Suprapubic skin (tissue), 3 donors: ENCODE results near the gene CORO2A.

Experiments used
- POLR2A ChIP-seq, 2 donors: fragments of 450-650 bp; IDR thresholded peaks; one replicate each; pipeline ENCODE4 v1.6.1; 2017; ENCODE audit warnings: antibody characterized with exemption in 2 of 2, mild to moderate bottlenecking in 2 of 2, moderate library complexity in 2 of 2
- TF ChIP-seq, protein P1 (sequence below), 2 donors: fragments of 200-600 bp in 1 of 2; fragments of 450-650 bp in 1 of 2; sonication (generic) in 1 of 2; IDR thresholded peaks; one replicate each; pipeline ENCODE4 v1.5.1; 2016 to 2019; ENCODE audit warnings: antibody characterized with exemption in 2 of 2, mild to moderate bottlenecking in 1 of 2, moderate library complexity in 1 of 2

DNA sequence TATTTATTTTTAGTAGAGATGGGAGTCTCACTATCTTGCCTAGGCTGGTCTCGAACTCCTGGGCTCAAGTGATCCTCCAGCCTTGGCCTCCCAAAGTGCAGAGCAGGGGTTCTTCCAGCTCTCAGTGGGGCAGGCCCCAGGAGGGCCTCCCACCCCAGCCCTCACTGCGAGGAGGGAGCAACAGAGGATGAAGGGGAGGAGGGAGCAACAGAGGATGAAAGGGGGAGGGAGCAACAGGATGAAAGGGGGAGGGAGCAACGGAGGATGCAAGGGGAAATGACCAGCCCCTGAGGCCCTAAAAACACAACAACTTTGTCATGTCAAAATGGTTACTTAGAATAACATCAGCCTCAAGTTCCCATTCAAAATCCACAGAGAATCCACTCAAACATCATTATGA, 83.4 kb downstream of the CORO2A start:
- TF ChIP-seq, protein P1, sequence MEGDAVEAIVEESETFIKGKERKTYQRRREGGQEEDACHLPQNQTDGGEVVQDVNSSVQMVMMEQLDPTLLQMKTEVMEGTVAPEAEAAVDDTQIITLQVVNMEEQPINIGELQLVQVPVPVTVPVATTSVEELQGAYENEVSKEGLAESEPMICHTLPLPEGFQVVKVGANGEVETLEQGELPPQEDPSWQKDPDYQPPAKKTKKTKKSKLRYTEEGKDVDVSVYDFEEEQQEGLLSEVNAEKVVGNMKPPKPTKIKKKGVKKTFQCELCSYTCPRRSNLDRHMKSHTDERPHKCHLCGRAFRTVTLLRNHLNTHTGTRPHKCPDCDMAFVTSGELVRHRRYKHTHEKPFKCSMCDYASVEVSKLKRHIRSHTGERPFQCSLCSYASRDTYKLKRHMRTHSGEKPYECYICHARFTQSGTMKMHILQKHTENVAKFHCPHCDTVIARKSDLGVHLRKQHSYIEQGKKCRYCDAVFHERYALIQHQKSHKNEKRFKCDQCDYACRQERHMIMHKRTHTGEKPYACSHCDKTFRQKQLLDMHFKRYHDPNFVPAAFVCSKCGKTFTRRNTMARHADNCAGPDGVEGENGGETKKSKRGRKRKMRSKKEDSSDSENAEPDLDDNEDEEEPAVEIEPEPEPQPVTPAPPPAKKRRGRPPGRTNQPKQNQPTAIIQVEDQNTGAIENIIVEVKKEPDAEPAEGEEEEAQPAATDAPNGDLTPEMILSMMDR (IDR thresholded peaks at IDR 0.05) = no peak
- TF ChIP-seq POLR2A (IDR thresholded peaks at IDR 0.05) = no peak
